DOHH2 (cell line): ENCODE measurements around the gene MLF2.

Experiments used
- H3F3A ChIP-seq: fragments of 200-600 bp; sonication (generic), shearing (Covaris generic); 2 replicates; pipeline ENCODE4 v1.6.0; 2016; ENCODE audit warnings: antibody characterized with exemption, mild to moderate bottlenecking; ENCODE audit not compliant: control insufficient read depth, insufficient read depth
- H3K27ac ChIP-seq: fragments of 200-600 bp; sonication (generic); 2 replicates; pipeline ENCODE4 v1.5.1; 2014; ENCODE audit warnings: low read depth, mild to moderate bottlenecking, low read length, moderate library complexity
- H3K27me3 ChIP-seq: fragments of 200-600 bp; sonication (generic); 2 replicates; pipeline ENCODE4 v1.6.1; 2014; ENCODE audit warnings: mild to moderate bottlenecking, low read length, mixed read lengths; ENCODE audit not compliant: control insufficient read depth
- H3K36me3 ChIP-seq: fragments of 200-600 bp; sonication (generic); 2 replicates; pipeline ENCODE4 v1.6.1; 2014; ENCODE audit warnings: mild to moderate bottlenecking, low read length, moderate library complexity, mixed read lengths; ENCODE audit not compliant: control insufficient read depth
- H3K4me1 ChIP-seq: fragments of 200-600 bp; sonication (generic); 2 replicates; pipeline ENCODE4 v1.6.1; 2014; ENCODE audit warnings: mild to moderate bottlenecking, low read length, mixed read lengths; ENCODE audit not compliant: control insufficient read depth
- H3K4me2 ChIP-seq: fragments of 200-600 bp; sonication (generic); 2 replicates; pipeline ENCODE4 v1.6.0; 2014; ENCODE audit warnings: mild to moderate bottlenecking, low read length, moderate library complexity
- H3K4me3 ChIP-seq: fragments of 200-600 bp; sonication (generic); 2 replicates; pipeline ENCODE4 v1.5.1; 2014; ENCODE audit warnings: mild to moderate bottlenecking, low read length, mixed read lengths
- H3K79me2 ChIP-seq: fragments of 200-600 bp; sonication (generic); 2 replicates; pipeline ENCODE4 v1.6.1; 2014; ENCODE audit warnings: mild to moderate bottlenecking, low read length, mixed read lengths; ENCODE audit not compliant: control insufficient read depth
- H3K9me2 ChIP-seq: fragments of 200-600 bp; sonication (generic); replicated peaks from 2 replicates; pipeline ENCODE4 v1.6.1; 2014; ENCODE audit warnings: mild to moderate bottlenecking, low read length, mixed read lengths; ENCODE audit not compliant: control insufficient read depth
- H3K9me3 ChIP-seq: fragments of 200-600 bp; sonication (generic); 2 replicates; pipeline ENCODE4 v1.6.1; 2014; ENCODE audit warnings: antibody characterized with exemption, low read length, mixed read lengths; ENCODE audit not compliant: control insufficient read depth, insufficient read depth
- H4K20me1 ChIP-seq: fragments of 200-600 bp; sonication (generic); 2 replicates; pipeline ENCODE4 v1.6.0; 2014; ENCODE audit warnings: low read depth, mild to moderate bottlenecking, antibody characterized with exemption, low read length, moderate library complexity; ENCODE audit not compliant: control insufficient read depth, insufficient read depth
- CTCF ChIP-seq: fragments of 200-600 bp; sonication (generic); IDR thresholded peaks from one replicate; pipeline ENCODE4 v1.5.1; 2014; ENCODE audit warnings: antibody characterized with exemption, mild to moderate bottlenecking, low read depth, low read length; ENCODE audit not compliant: poor library complexity, severe bottlenecking
- EZH2phosphoT487 ChIP-seq: fragments of 200-600 bp; sonication (generic); IDR thresholded peaks from 2 replicates; pipeline ENCODE4 v1.6.1; 2017; ENCODE audit warnings: borderline replicate concordance, mild to moderate bottlenecking, antibody characterized with exemption, low read length, moderate library complexity, mixed read lengths

Gene MLF2

GRCh38 chr12:6783828-6784227 is 30.9 kb upstream of the MLF2 start:
- Histone ChIP-seq H3K9me2 (no peaks in the 10 kb centered on the region), H3K36me3 (no peaks in the 10 kb centered on the region), H3K79me2 (no peaks in the 10 kb centered on the region), H3K27me3 (peaks cover 6% of the 10 kb centered on the region; the same call in 1 of the 2 replicates), H3K9me3 (no peaks in the 10 kb centered on the region), H3K4me1 (peaks cover 5% of the 10 kb centered on the region), H4K20me1 (no peaks in the 10 kb centered on the region), H3K4me3 (no peak overlapping the region), H3F3A (0 out of 2 replicates have a peak, but pooled peaks cover 3% of the 10 kb centered on the region), H3K4me2 (no peak overlapping the region), H3K27ac (no peak overlapping the region)
- TF ChIP-seq CTCF (no peak), EZH2phosphoT487 (no peak)

- Histone ChIP-seq H3K79me2 (no peaks in the 10 kb centered on the region), H3K27ac (no peak overlapping the region), H3K4me3 (no peak overlapping the region), H3K9me3 (no peaks in the 10 kb centered on the region), H3K4me1 (peaks cover 13% of the 10 kb centered on the region), H3F3A (0 out of 2 replicates have a peak, but pooled peaks cover 3% of the 10 kb centered on the region), H4K20me1 (no peaks in the 10 kb centered on the region), H3K36me3 (no peaks in the 10 kb centered on the region), H3K9me2 (no peaks in the 10 kb centered on the region), H3K27me3 (peaks cover 5% of the 10 kb centered on the region; the same call in 1 of the 2 replicates), H3K4me2 (no peak overlapping the region)
- TF ChIP-seq EZH2phosphoT487, result no peak
- TF ChIP-seq CTCF, result no peak
Observed at GRCh38 chr12:6782850-6783566, 30.1 kb upstream of the MLF2 start.

GRCh38 chr12:6782119-6782518 is 29.2 kb upstream of the MLF2 start:
- H3K4me2 ChIP-seq, result no peak overlapping the region
- H3K79me2 ChIP-seq, result no peaks in the 10 kb centered on the region
- no peaks in the 10 kb centered on the region for H3K36me3 ChIP-seq
- no peak overlapping the region for H3K27ac ChIP-seq
- no peak overlapping the region for H3K4me3 ChIP-seq
- TF ChIP-seq EZH2phosphoT487 (no peak), CTCF (no peak)
- H3K27me3 ChIP-seq, result peaks cover 13% of the 10 kb centered on the region
- 0 out of 2 replicates have a peak, but pooled peaks cover 3% of the 10 kb centered on the region for H3F3A ChIP-seq
- H3K9me2 ChIP-seq, result no peaks in the 10 kb centered on the region
- peaks cover 16% of the 10 kb centered on the region for H3K4me1 ChIP-seq
- H4K20me1 ChIP-seq, result no peaks in the 10 kb centered on the region
- H3K9me3 ChIP-seq, result no peaks in the 10 kb centered on the region
